GM19372 (cell line): ENCODE results near the gene DDIT4L.
A peak's percentile ranks its signal among the peaks of the same experiment; 100 is the strongest.
"Not testable (repeated sequence)": the region's sequence is repeated elsewhere in the genome, so short reads cannot be mapped to it uniquely, and the experiment has no call there.

Experiments
- ATAC-seq: cut with Tn5 transposase; IDR thresholded peaks from one replicate; pipeline ENCODE4 v1.9.1; 2021; ENCODE audit warnings: mild to moderate bottlenecking, low read depth, moderate library complexity; ENCODE audit not compliant: unreplicated experiment

The DDIT4L gene

GRCh38 chr4:100189820-100190642 is at the start of gene DDIT4L:
Gene DDIT4L (minus strand): TSS chr4:100190468. CDS start chr4:100189983, 485 bp downstream.
- peak; percentile 50 for ATAC-seq

- ATAC-seq: no peak
Measured at GRCh38 chr4:100240008-100240407, 49.7 kb upstream of the DDIT4L start.

GRCh38 chr4:100224721-100225120 is 34.5 kb upstream of the DDIT4L start:
- ATAC-seq: no peak

- ATAC-seq: no peak
Measured at GRCh38 chr4:100224160-100224559, 33.9 kb upstream of the DDIT4L start.

GRCh38 chr4:100208964-100209363 is 18.7 kb upstream of the DDIT4L start:
- ATAC-seq: peak; percentile 82

GRCh38 chr4:100208459-100208858 is 18.2 kb upstream of the DDIT4L start:
- ATAC-seq: peak; percentile 5

GRCh38 chr4:100206850-100207249 is 16.6 kb upstream of the DDIT4L start:
- ATAC-seq: no peak

GRCh38 chr4:100198061-100198460 is 7.8 kb upstream of the DDIT4L start:
- ATAC-seq: no peak

GRCh38 chr4:100196388-100197071 is 6.3 kb upstream of the DDIT4L start:
- not testable (repeated sequence) for ATAC-seq

GRCh38 chr4:100190643-100191600 is 654 bp upstream of the DDIT4L start:
- ATAC-seq: peak; percentile 6

GRCh38 chr4:100188829-100189228 is 1.4 kb downstream of the DDIT4L start:
- no peak for ATAC-seq

- ATAC-seq: no peak
Measured at GRCh38 chr4:100187781-100188180, 2.5 kb downstream of the DDIT4L start.

- no peak for ATAC-seq
Measured at GRCh38 chr4:100184787-100185186, 5.5 kb downstream of the DDIT4L start.

- ATAC-seq: no peak
Measured at GRCh38 chr4:100177855-100178254, 12.4 kb downstream of the DDIT4L start.

- ATAC-seq: no peak
Measured at GRCh38 chr4:100177126-100177525, 13.1 kb downstream of the DDIT4L start.

GRCh38 chr4:100175858-100176257 is 14.4 kb downstream of the DDIT4L start:
- ATAC-seq: no peak

- no peak for ATAC-seq
Measured at GRCh38 chr4:100174985-100175383, 15.3 kb downstream of the DDIT4L start.

GRCh38 chr4:100170986-100171385 is 19.3 kb downstream of the DDIT4L start:
- ATAC-seq: no peak

GRCh38 chr4:100169491-100170485 is 20.5 kb downstream of the DDIT4L start:
- ATAC-seq: no peak
